ENCODE measurements around the gene DCC. TPM values are rescaled to one million over a fixed set of nuclear protein-coding genes. Genes with fewer than 3 reads are reported as not detected.

The DCC gene
- total RNA-seq, 1 experiment from 2014 or later = not detected

DNA sequence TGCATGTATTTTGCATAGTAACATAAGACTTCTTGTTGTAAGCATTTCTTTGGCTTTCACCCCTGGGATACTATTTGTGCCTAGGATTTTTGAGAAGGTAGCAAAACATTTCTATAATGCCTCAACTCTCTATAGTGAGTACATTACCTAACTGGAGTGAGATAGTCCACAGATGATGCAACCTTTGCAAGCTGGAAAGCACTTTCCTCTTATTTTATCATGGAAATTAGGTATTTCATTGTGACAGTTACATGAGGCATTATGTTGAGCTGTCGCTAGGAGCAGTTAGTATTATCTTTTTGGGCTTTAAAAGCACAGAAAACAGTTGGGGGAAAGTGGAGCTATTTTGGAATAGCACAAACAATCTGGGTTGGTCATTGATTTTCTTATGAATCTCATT lies 786.2 kb downstream of the DCC start:
- RAD21 ChIA-PET (ENCODE audit: low non-redundant PET in 1 of 2, low total read pairs in 2 of 2, uncharacterized antibody in 2 of 2, unreplicated experiment in 2 of 2) = no interaction called here
- Histone ChIP-seq H3K27ac (ENCODE audit: low read depth, low read length) (no peak overlapping the region), H3K9me3 (ENCODE audit: control insufficient read depth in 1 of 2, insufficient read depth in 1 of 2, low read depth in 1 of 2, low read length in 2 of 2) (peaks cover 20 to 25% of the 10 kb centered on the region in 2 experiments; a peak in 2 of 4 replicates), H2AFZ (ENCODE audit: low read depth, low read length, poor library complexity, severe bottlenecking) (no peak overlapping the region), H3K4me2 (ENCODE audit: low read length) (no peak overlapping the region), H3K4me1 (ENCODE audit: control insufficient read depth in 1 of 2, insufficient read depth in 2 of 2, low read length in 2 of 2) (no peaks in the 10 kb centered on the region), H3K36me3 (ENCODE audit: control insufficient read depth in 1 of 2, insufficient read depth in 2 of 2, low read length in 2 of 2) (no peaks in the 10 kb centered on the region), H4K20me1 (ENCODE audit: insufficient read depth) (no peaks in the 10 kb centered on the region), H3K9ac (ENCODE audit: low read length) (no peak overlapping the region), H3K79me2 (ENCODE audit: insufficient read depth, low read length) (no peaks in the 10 kb centered on the region), H3K4me3 (replicated peaks in 1 of 2; ENCODE audit: low read depth in 1 of 2, low read length in 2 of 2) (no peak overlapping the region), H3K9me2 (ENCODE audit: insufficient read depth) (no peaks in the 10 kb centered on the region), H3K27me3 (ENCODE audit: insufficient read depth, low read length) (no peaks in the 10 kb centered on the region)
- ATAC-seq (no peak), DNase-seq (ENCODE audit: low read depth, low spot score) (no peak)
- POLR2A ChIA-PET = no interaction called here
- TF ChIP-seq, protein P1, sequence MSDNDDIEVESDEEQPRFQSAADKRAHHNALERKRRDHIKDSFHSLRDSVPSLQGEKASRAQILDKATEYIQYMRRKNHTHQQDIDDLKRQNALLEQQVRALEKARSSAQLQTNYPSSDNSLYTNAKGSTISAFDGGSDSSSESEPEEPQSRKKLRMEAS (IDR thresholded peaks at IDR 0.05) = no peak
- TF ChIP-seq EZH2phosphoT487 (IDR thresholded peaks at IDR 0.05; ENCODE audit: borderline replicate concordance) (no peak), ELF1 (IDR thresholded peaks at IDR 0.05; ENCODE audit: borderline replicate concordance, low read depth) (no peak), SIN3A (IDR thresholded peaks at IDR 0.05; ENCODE audit: low read depth) (no peak), RAD21 (IDR thresholded peaks at IDR 0.05; ENCODE audit: low read depth) (no peak), EGR1 (IDR thresholded peaks at IDR 0.05; ENCODE audit: low read depth) (no peak), CEBPB (IDR thresholded peaks at IDR 0.05; ENCODE audit: low read depth) (no peak), SRF (IDR thresholded peaks at IDR 0.05; ENCODE audit: low read depth) (no peak), YY1 (IDR thresholded peaks at IDR 0.05; ENCODE audit: extremely low read depth, insufficient replicate concordance, low read depth, low read length) (no peak), FOSL1 (IDR thresholded peaks at IDR 0.05; ENCODE audit: low read depth) (no peak)
- TF ChIP-seq, protein P2, sequence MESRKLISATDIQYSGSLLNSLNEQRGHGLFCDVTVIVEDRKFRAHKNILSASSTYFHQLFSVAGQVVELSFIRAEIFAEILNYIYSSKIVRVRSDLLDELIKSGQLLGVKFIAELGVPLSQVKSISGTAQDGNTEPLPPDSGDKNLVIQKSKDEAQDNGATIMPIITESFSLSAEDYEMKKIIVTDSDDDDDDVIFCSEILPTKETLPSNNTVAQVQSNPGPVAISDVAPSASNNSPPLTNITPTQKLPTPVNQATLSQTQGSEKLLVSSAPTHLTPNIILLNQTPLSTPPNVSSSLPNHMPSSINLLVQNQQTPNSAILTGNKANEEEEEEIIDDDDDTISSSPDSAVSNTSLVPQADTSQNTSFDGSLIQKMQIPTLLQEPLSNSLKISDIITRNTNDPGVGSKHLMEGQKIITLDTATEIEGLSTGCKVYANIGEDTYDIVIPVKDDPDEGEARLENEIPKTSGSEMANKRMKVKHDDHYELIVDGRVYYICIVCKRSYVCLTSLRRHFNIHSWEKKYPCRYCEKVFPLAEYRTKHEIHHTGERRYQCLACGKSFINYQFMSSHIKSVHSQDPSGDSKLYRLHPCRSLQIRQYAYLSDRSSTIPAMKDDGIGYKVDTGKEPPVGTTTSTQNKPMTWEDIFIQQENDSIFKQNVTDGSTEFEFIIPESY (IDR thresholded peaks at IDR 0.05; ENCODE audit: extremely low read depth, insufficient replicate concordance, low read length) = no peak
- TF ChIP-seq, protein P3, sequence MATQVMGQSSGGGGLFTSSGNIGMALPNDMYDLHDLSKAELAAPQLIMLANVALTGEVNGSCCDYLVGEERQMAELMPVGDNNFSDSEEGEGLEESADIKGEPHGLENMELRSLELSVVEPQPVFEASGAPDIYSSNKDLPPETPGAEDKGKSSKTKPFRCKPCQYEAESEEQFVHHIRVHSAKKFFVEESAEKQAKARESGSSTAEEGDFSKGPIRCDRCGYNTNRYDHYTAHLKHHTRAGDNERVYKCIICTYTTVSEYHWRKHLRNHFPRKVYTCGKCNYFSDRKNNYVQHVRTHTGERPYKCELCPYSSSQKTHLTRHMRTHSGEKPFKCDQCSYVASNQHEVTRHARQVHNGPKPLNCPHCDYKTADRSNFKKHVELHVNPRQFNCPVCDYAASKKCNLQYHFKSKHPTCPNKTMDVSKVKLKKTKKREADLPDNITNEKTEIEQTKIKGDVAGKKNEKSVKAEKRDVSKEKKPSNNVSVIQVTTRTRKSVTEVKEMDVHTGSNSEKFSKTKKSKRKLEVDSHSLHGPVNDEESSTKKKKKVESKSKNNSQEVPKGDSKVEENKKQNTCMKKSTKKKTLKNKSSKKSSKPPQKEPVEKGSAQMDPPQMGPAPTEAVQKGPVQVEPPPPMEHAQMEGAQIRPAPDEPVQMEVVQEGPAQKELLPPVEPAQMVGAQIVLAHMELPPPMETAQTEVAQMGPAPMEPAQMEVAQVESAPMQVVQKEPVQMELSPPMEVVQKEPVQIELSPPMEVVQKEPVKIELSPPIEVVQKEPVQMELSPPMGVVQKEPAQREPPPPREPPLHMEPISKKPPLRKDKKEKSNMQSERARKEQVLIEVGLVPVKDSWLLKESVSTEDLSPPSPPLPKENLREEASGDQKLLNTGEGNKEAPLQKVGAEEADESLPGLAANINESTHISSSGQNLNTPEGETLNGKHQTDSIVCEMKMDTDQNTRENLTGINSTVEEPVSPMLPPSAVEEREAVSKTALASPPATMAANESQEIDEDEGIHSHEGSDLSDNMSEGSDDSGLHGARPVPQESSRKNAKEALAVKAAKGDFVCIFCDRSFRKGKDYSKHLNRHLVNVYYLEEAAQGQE (IDR thresholded peaks at IDR 0.05; ENCODE audit: low read depth) = no peak
- TF ChIP-seq, protein P4, sequence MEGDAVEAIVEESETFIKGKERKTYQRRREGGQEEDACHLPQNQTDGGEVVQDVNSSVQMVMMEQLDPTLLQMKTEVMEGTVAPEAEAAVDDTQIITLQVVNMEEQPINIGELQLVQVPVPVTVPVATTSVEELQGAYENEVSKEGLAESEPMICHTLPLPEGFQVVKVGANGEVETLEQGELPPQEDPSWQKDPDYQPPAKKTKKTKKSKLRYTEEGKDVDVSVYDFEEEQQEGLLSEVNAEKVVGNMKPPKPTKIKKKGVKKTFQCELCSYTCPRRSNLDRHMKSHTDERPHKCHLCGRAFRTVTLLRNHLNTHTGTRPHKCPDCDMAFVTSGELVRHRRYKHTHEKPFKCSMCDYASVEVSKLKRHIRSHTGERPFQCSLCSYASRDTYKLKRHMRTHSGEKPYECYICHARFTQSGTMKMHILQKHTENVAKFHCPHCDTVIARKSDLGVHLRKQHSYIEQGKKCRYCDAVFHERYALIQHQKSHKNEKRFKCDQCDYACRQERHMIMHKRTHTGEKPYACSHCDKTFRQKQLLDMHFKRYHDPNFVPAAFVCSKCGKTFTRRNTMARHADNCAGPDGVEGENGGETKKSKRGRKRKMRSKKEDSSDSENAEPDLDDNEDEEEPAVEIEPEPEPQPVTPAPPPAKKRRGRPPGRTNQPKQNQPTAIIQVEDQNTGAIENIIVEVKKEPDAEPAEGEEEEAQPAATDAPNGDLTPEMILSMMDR (IDR thresholded peaks at IDR 0.05 in 2 of 3, conservative IDR thresholded peaks at IDR 0.05 in 1 of 3; ENCODE audit: borderline replicate concordance in 1 of 3, insufficient read depth in 1 of 3, low read depth in 2 of 3, low read length in 2 of 3) = no peak
- CTCF ChIA-PET = no interaction called here
- intact Hi-C loops (cut with micrococcal nuclease) = no loop called here
- no TSS peak for BruUV-seq (replicated peaks)

Measured in HCT116 (cell line).